Activated CD4-positive, alpha-beta T cell treated with anti-CD3 and anti-CD28 coated beads, Interleukin-2, amount 10 ng/mL, durations not matched to agents 24 days and 14 days (primary cell): ENCODE results near the gene SLC39A1. TPM values are rescaled to one million over a fixed set of nuclear protein-coding genes. Genes with fewer than 3 reads are reported as not detected.
"Not testable (repeated sequence)": the region's sequence is repeated elsewhere in the genome, so short reads cannot be mapped to it uniquely, and the experiment has no call there.

Source experiments
- DNase-seq: peaks from one replicate; pipeline ENCODE4 v3.0.0; 2022
- H3K27ac Mint-ChIP-seq: one replicate; pipeline ENCODE4 v1.8.0; 2022; ENCODE audit warnings: mild to moderate bottlenecking, mixed read lengths
- H3K27me3 Mint-ChIP-seq: one replicate; pipeline ENCODE4 v1.8.0; 2022; ENCODE audit warnings: mixed read lengths
- H3K36me3 Mint-ChIP-seq: one replicate; pipeline ENCODE4 v1.8.0; 2022; ENCODE audit warnings: low read depth, mild to moderate bottlenecking, mixed read lengths
- H3K4me1 Mint-ChIP-seq: one replicate; pipeline ENCODE4 v1.8.0; 2021; ENCODE audit warnings: mixed read lengths
- H3K4me3 Mint-ChIP-seq: one replicate; pipeline ENCODE4 v1.8.0; 2022; ENCODE audit warnings: mild to moderate bottlenecking, moderate library complexity, mixed read lengths
- H3K9me3 Mint-ChIP-seq: one replicate; pipeline ENCODE4 v1.8.0; 2021; ENCODE audit warnings: mixed read lengths
- intact Hi-C: fragments of 100-400 bp; cut with micrococcal nuclease; formaldehyde crosslinking; loops from one replicate; pipeline ENCODE4 v1.15.1; 2023
- total RNA-seq: library from RNA; stranded (reverse); gene quantifications from 2 replicates; pipeline ENCODE4 v1.2.3, GENCODE V29; 2022

Gene SLC39A1
- total RNA-seq = 71.6 and 78.2 TPM in 2 replicates

- DNase-seq = peak; percentile 99
- Mint-ChIP-seq H3K27me3 (no peaks in the 10 kb centered on the region), H3K9me3 (no peaks in the 10 kb centered on the region), H3K36me3 (peaks cover 32% of the 10 kb centered on the region), H3K4me1 (peaks cover 57% of the 10 kb centered on the region), H3K4me3 (peak within 1 kb of the TSS; percentile 87), H3K27ac (peak within 1 kb of the TSS; percentile 89)
- intact Hi-C loops = loop anchor here (1.0 to 10.0 kb wide), 3 partner anchors 27 to 428 kb away; partner anchors contain the start of genes RPS27 and S100A6
Measured at GRCh38 chr1:153963030-153963849, at the start of gene SLC39A1. Gene SLC39A1, minus strand, starts transcription at chr1:153963537. Its CDS starts 822 bp downstream, at chr1:153962715.

- intact Hi-C loops, H3K27me3 Mint-ChIP-seq: not testable (repeated sequence)
Measured at GRCh38 chr1:154012543-154012942, 49.2 kb upstream of the SLC39A1 start.

GRCh38 chr1:154012129-154012528 is 48.8 kb upstream of the SLC39A1 start:
- Mint-ChIP-seq H3K4me3 (no peak overlapping the region), H3K27me3 (no peaks in the 10 kb centered on the region), H3K4me1 (peaks cover 1% of the 10 kb centered on the region), H3K9me3 (no peaks in the 10 kb centered on the region), H3K27ac (no peak overlapping the region), H3K36me3 (no peaks in the 10 kb centered on the region)
- intact Hi-C loops = no loop called here
- no peak for DNase-seq

More at GRCh38 chr1:154012543-154012942, 49.2 kb upstream of the SLC39A1 start:
- not testable (repeated sequence) for H3K4me3 Mint-ChIP-seq, H3K4me1 Mint-ChIP-seq, H3K27ac Mint-ChIP-seq, DNase-seq, H3K9me3 Mint-ChIP-seq, H3K36me3 Mint-ChIP-seq

GRCh38 chr1:154006136-154006535 is 42.8 kb upstream of the SLC39A1 start:
- no peak for DNase-seq
- Mint-ChIP-seq H3K27me3 (no peaks in the 10 kb centered on the region), H3K9me3 (no peaks in the 10 kb centered on the region), H3K36me3 (no peaks in the 10 kb centered on the region), H3K4me3 (no peak overlapping the region), H3K4me1 (no peaks in the 10 kb centered on the region), H3K27ac (no peak overlapping the region)
- intact Hi-C loops = no loop called here

- no peaks in the 10 kb centered on the region for H3K4me1 Mint-ChIP-seq
- H3K9me3 Mint-ChIP-seq = no peaks in the 10 kb centered on the region
- no peak overlapping the region for H3K4me3 Mint-ChIP-seq
- no peak overlapping the region for H3K27ac Mint-ChIP-seq
- intact Hi-C loops = no loop called here
- DNase-seq = no peak
- no peaks in the 10 kb centered on the region for H3K27me3 Mint-ChIP-seq
- H3K36me3 Mint-ChIP-seq = peaks cover 11% of the 10 kb centered on the region
Measured at GRCh38 chr1:154000420-154000819, 37.1 kb upstream of the SLC39A1 start.

- Mint-ChIP-seq H3K4me1 (peaks cover 10% of the 10 kb centered on the region), H3K36me3 (peaks cover 36% of the 10 kb centered on the region)
- H3K9me3 Mint-ChIP-seq, H3K27ac Mint-ChIP-seq, H3K4me3 Mint-ChIP-seq, H3K27me3 Mint-ChIP-seq, intact Hi-C loops, DNase-seq: not testable (repeated sequence)
Measured at GRCh38 chr1:153996882-153997281, 33.5 kb upstream of the SLC39A1 start.

GRCh38 chr1:153995640-153996039 is 32.3 kb upstream of the SLC39A1 start:
- intact Hi-C loops = no loop called here
- no peak for DNase-seq
- Mint-ChIP-seq H3K9me3 (no peaks in the 10 kb centered on the region), H3K36me3 (peaks cover 48% of the 10 kb centered on the region), H3K4me3 (no peak overlapping the region), H3K27ac (no peak overlapping the region), H3K4me1 (peaks cover 18% of the 10 kb centered on the region), H3K27me3 (no peaks in the 10 kb centered on the region)

GRCh38 chr1:153995202-153995601 is 31.9 kb upstream of the SLC39A1 start:
- Mint-ChIP-seq H3K27me3 (no peaks in the 10 kb centered on the region), H3K4me1 (peaks cover 22% of the 10 kb centered on the region), H3K36me3 (peaks cover 50% of the 10 kb centered on the region), H3K9me3 (peaks cover 3% of the 10 kb centered on the region), H3K4me3 (no peak overlapping the region), H3K27ac (no peak overlapping the region)
- DNase-seq = no peak
- intact Hi-C loops = no loop called here

GRCh38 chr1:153991806-153992205 is 28.5 kb upstream of the SLC39A1 start:
- peaks cover 49% of the 10 kb centered on the region for H3K36me3 Mint-ChIP-seq
- H3K4me3 Mint-ChIP-seq = peak overlapping the region; percentile 93
- intact Hi-C loops = loop anchor here (2.0 to 5.0 kb wide), 4 partner anchors 165 to 281 kb away; partner anchors contain the start of genes HAX1, INTS3 and NUP210L
- H3K27ac Mint-ChIP-seq = peak overlapping the region; percentile 96
- DNase-seq = no peak
- peaks cover 3% of the 10 kb centered on the region for H3K9me3 Mint-ChIP-seq
- H3K27me3 Mint-ChIP-seq = no peaks in the 10 kb centered on the region
- H3K4me1 Mint-ChIP-seq = peaks cover 29% of the 10 kb centered on the region

- Mint-ChIP-seq H3K4me3 (peak overlapping the region; percentile 93), H3K27ac (peak overlapping the region; percentile 96), H3K36me3 (peaks cover 45% of the 10 kb centered on the region), H3K4me1 (peaks cover 34% of the 10 kb centered on the region), H3K27me3 (no peaks in the 10 kb centered on the region), H3K9me3 (peaks cover 3% of the 10 kb centered on the region)
- intact Hi-C loops = loop anchor here (2.0 to 5.0 kb wide), 4 partner anchors 166 to 282 kb away; partner anchors contain the start of genes HAX1, INTS3 and NUP210L
- no peak for DNase-seq
Measured at GRCh38 chr1:153991151-153991630, 27.9 kb upstream of the SLC39A1 start.

GRCh38 chr1:153990468-153991150 is 27.3 kb upstream of the SLC39A1 start, which contains the start of gene RPS27:
Gene RPS27, plus strand, starts transcription at chr1:153990762. Its CDS starts 35 bp downstream, at chr1:153990797.
- Mint-ChIP-seq H3K9me3 (peaks cover 3% of the 10 kb centered on the region), H3K36me3 (peaks cover 40% of the 10 kb centered on the region), H3K4me1 (peaks cover 38% of the 10 kb centered on the region), H3K4me3 (peak within 1 kb of the TSS; percentile 93), H3K27me3 (no peaks in the 10 kb centered on the region), H3K27ac (peak within 1 kb of the TSS; percentile 96)
- peak; percentile 96 for DNase-seq
- intact Hi-C loops = loop anchor here (1.0 to 5.0 kb wide), 7 partner anchors 13 to 282 kb away; partner anchors contain the start of genes HAX1, INTS3, JTB and NUP210L

GRCh38 chr1:153987621-153988020 is 24.3 kb upstream of the SLC39A1 start:
- Mint-ChIP-seq H3K27me3 (no peaks in the 10 kb centered on the region), H3K36me3 (peaks cover 20% of the 10 kb centered on the region)
- intact Hi-C loops = loop anchor here (2.0 kb wide), 4 partner anchors 43 to 317 kb away; partner anchors contain the start of genes GATAD2B and ILF2

GRCh38 chr1:153985941-153986761 is 22.8 kb upstream of the SLC39A1 start, which contains the start of gene RAB13:
Gene RAB13, minus strand, starts transcription at chr1:153986339. Its CDS starts 103 bp downstream, at chr1:153986236.
- Mint-ChIP-seq H3K4me1 (peaks cover 31% of the 10 kb centered on the region), H3K9me3 (peaks cover 3% of the 10 kb centered on the region), H3K27ac (peak within 1 kb of the TSS; percentile 91), H3K36me3 (peaks cover 7% of the 10 kb centered on the region), H3K27me3 (no peaks in the 10 kb centered on the region), H3K4me3 (peak within 1 kb of the TSS; percentile 77)
- intact Hi-C loops = loop anchor here (1.0 to 2.0 kb wide), 9 partner anchors 9 to 315 kb away; partner anchors contain the start of genes GATAD2B, ILF2 and JTB
- no peak for DNase-seq

More at GRCh38 chr1:153987621-153988020, 24.3 kb upstream of the SLC39A1 start:
- Mint-ChIP-seq H3K27ac (peak overlapping the region; percentile 88), H3K4me1 (peaks cover 43% of the 10 kb centered on the region), H3K9me3 (peaks cover 3% of the 10 kb centered on the region), H3K4me3 (peak overlapping the region; percentile 77)
- no peak for DNase-seq
